Measurements from ENCODE around the gene UACA. TPM values are rescaled to one million over a fixed set of nuclear protein-coding genes. Genes with fewer than 3 reads are reported as not detected.

Gene UACA
- total and polyA plus RNA-seq, 2 donors: 11.0 to 23.8 TPM

DNA sequence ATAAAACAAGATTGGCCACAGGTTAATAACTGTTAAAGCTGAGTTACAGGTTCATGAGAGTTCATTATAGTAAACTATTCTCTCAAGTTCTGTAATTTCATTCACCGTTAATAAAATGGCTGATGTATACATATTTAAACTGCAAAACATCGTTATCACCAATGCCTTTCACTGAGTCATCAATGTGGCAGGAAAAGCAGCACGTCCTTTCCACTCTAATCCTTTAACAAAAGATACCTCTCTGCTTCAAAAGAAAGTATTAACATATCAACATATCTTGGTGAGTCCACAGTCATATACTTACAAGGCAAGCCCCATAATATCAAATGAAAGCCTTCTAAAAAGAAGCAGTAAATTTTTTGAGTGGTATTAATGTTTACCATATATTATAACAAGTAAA lies 54.5 kb downstream of the UACA start:
- H3K4me3 ChIP-seq (ENCODE audit: low read length in 2 of 2): no peak overlapping the region
- H3K36me3 ChIP-seq (ENCODE audit: control insufficient read depth in 2 of 2, insufficient read depth in 2 of 2, low read length in 1 of 2): no peaks in the 10 kb centered on the region
- no peaks in the 10 kb centered on the region for H3K4me1 ChIP-seq (ENCODE audit: control insufficient read depth in 2 of 2, insufficient read depth in 2 of 2, low read length in 2 of 2)
- no peak overlapping the region for H3K27ac ChIP-seq (ENCODE audit: low read depth in 1 of 2, low read length in 1 of 2)
- peaks cover 0 to 5% of the 10 kb centered on the region in 2 donors for H3K27me3 ChIP-seq (ENCODE audit: control insufficient read depth in 2 of 2, insufficient read depth in 1 of 2, low read length in 1 of 2)
- H3K9me3 ChIP-seq (ENCODE audit: control insufficient read depth in 2 of 2, insufficient read depth in 1 of 2, low read length in 1 of 2): no peaks in the 10 kb centered on the region
- DNase-seq (ENCODE audit: low read depth in 6 of 9, low spot score in 9 of 9): no peak
- WGBS: 85% methylated on average over 3 of the region's 3 CpGs

DNA sequence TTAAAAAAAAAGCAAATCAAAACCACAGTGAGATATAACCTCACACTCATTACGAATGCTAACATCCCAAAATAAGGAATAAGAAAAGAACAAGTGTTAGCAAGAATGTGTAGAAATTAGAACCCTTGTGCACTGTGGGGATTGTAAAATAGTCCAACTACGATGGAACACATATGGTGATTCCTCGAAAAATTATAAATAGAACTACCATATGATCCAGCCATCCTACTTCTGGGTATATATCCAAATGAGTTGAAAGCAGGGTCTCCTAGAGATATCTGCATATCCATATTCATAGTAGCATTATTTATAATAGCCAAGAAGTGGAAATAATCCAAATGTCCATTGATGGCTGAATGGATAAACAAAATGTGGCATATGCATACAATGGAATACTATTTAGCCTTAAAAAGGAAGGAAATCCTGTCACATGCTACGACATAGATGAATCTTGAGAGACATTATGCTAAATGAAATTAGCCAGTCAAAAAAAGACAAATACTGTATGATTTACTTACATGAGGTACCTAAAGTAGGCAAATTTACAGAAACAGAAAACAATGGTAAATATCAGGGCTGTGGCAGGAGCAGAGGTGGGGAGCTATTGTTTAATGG lies 55.6 kb downstream of the UACA start:
- H3K27me3 ChIP-seq (ENCODE audit: control insufficient read depth in 2 of 2, insufficient read depth in 1 of 2, low read length in 1 of 2): peaks cover 0 to under 1% of the 10 kb centered on the region in 2 donors
- H3K4me1 ChIP-seq (ENCODE audit: control insufficient read depth in 2 of 2, insufficient read depth in 2 of 2, low read length in 2 of 2): no peaks in the 10 kb centered on the region
- no peaks in the 10 kb centered on the region for H3K9me3 ChIP-seq (ENCODE audit: control insufficient read depth in 2 of 2, insufficient read depth in 1 of 2, low read length in 1 of 2)
- no peaks in the 10 kb centered on the region for H3K36me3 ChIP-seq (ENCODE audit: control insufficient read depth in 2 of 2, insufficient read depth in 2 of 2, low read length in 1 of 2)
- H3K4me3 ChIP-seq (ENCODE audit: low read length in 2 of 2): no peak overlapping the region
- 96% methylated on average over 4 of the region's 4 CpGs for WGBS
- DNase-seq (ENCODE audit: low read depth in 6 of 9, low spot score in 9 of 9): no peak
- H3K27ac ChIP-seq (ENCODE audit: low read depth in 1 of 2, low read length in 1 of 2): no peak overlapping the region

DNA sequence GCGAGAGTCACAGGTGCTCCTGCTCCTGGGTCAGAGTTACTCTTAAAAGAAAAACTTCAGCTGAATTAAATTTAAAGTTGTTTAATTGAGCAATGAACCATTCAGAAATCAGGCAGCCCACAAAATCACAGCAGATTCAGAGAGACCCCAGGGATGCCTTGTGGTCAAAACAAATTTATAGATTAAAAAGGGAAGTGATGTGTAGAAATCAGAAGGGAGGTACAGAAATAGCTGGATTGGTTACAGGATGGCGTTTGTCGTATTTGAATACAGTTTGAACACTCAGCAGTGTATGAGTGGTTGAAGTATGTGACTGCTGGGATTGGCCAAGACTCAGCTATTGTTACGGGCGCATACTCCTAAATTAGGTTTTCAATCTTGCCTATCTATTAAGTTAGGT lies 58.6 kb downstream of the UACA start:
- whole genome bisulfite sequencing: 94% methylated on average over 5 of the region's 5 CpGs
- no peaks in the 10 kb centered on the region for H3K9me3 ChIP-seq (ENCODE audit: control insufficient read depth in 2 of 2, insufficient read depth in 1 of 2, low read length in 1 of 2)

DNA sequence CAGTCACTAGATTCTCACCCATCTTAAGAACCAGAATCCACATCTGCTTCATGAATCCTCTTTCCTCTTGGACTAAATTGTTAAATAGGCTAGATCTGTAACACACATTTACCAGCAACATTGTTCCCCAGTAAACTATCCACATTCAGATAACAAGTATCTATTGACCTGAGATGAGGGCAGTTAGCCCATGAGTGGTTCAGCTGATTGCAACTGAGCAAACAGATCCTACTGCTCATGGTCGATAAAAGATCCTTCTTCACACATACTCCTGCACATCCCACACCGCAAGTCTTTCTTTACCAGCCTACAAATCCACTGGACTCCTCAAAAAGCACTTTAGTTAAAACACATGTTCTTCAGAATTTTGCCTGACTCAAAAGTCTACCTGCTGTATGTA lies 59.2 kb downstream of the UACA start:
- Histone ChIP-seq H3K27ac (ENCODE audit: low read depth in 1 of 2, low read length in 1 of 2) (no peak overlapping the region), H3K9me3 (ENCODE audit: control insufficient read depth in 2 of 2, insufficient read depth in 1 of 2, low read length in 1 of 2) (no peaks in the 10 kb centered on the region), H3K27me3 (ENCODE audit: control insufficient read depth in 2 of 2, insufficient read depth in 1 of 2, low read length in 1 of 2) (peaks cover 0 to 2% of the 10 kb centered on the region in 2 donors), H3K4me3 (ENCODE audit: low read length in 2 of 2) (no peak overlapping the region), H3K4me1 (ENCODE audit: control insufficient read depth in 2 of 2, insufficient read depth in 2 of 2, low read length in 2 of 2) (no peaks in the 10 kb centered on the region), H3K36me3 (ENCODE audit: control insufficient read depth in 2 of 2, insufficient read depth in 2 of 2, low read length in 1 of 2) (no peaks in the 10 kb centered on the region)
- no peak for DNase-seq (ENCODE audit: low read depth in 6 of 9, low spot score in 9 of 9)
- WGBS: 96% methylated on average over 2 of the region's 2 CpGs

More for the DNA sequence above, 58.6 kb downstream of the UACA start:
- H3K27ac ChIP-seq (ENCODE audit: low read depth in 1 of 2, low read length in 1 of 2): no peak overlapping the region
- H3K27me3 ChIP-seq (ENCODE audit: control insufficient read depth in 2 of 2, insufficient read depth in 1 of 2, low read length in 1 of 2): peaks cover 0 to 2% of the 10 kb centered on the region in 2 donors
- H3K4me1 ChIP-seq (ENCODE audit: control insufficient read depth in 2 of 2, insufficient read depth in 2 of 2, low read length in 2 of 2): no peaks in the 10 kb centered on the region
- H3K4me3 ChIP-seq (ENCODE audit: low read length in 2 of 2): no peak overlapping the region
- no peaks in the 10 kb centered on the region for H3K36me3 ChIP-seq (ENCODE audit: control insufficient read depth in 2 of 2, insufficient read depth in 2 of 2, low read length in 1 of 2)
- no peak for DNase-seq (ENCODE audit: low read depth in 6 of 9, low spot score in 9 of 9)

DNA sequence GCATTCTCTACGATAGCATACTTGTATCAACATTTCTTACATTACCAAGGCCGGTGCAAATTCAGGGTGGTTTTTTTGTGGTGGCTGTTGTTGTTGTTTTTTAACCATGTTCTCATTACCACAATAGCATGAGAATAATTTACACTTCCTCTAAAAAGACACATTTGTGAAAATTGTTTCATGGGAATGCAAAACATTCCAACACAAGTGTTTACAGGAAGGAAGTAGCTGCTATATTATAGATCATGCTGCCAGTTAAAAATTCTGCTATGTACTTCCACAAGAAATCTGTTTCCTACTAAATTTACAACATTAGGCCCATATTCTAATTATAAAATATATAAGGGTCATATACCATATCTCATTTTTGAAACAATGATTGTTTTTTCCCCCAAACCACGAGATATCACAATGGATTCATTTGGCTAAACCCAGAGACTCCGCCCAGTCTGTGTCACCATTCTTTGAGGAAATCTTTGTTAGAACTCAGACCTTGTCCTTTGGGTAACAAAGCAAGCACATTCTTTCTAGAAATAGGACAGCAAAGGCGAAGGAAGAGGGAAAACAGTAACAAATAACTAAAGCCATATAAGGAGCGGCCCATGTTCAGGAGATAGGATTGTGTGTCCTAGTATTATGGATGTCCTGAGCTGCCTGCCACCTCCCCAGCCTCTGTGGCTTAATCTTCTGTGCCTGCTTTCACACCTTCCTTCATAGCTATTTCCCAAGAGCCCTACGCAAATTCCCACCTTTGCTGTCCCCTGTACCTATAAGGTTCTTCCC lies 60.1 kb downstream of the UACA start:
- Histone ChIP-seq H3K9me3 (ENCODE audit: control insufficient read depth in 2 of 2, insufficient read depth in 1 of 2, low read length in 1 of 2) (no peaks in the 10 kb centered on the region), H3K27ac (ENCODE audit: low read depth in 1 of 2, low read length in 1 of 2) (no peak overlapping the region), H3K27me3 (ENCODE audit: control insufficient read depth in 2 of 2, insufficient read depth in 1 of 2, low read length in 1 of 2) (peaks cover 0 to 2% of the 10 kb centered on the region in 2 donors), H3K36me3 (ENCODE audit: control insufficient read depth in 2 of 2, insufficient read depth in 2 of 2, low read length in 1 of 2) (no peaks in the 10 kb centered on the region), H3K4me1 (ENCODE audit: control insufficient read depth in 2 of 2, insufficient read depth in 2 of 2, low read length in 2 of 2) (no peaks in the 10 kb centered on the region), H3K4me3 (ENCODE audit: low read length in 2 of 2) (no peak overlapping the region)
- no peak for DNase-seq (ENCODE audit: low read depth in 6 of 9, low spot score in 9 of 9)
- 90% methylated on average over 7 of the region's 7 CpGs for WGBS

- no peak overlapping the region for H3K4me3 ChIP-seq (ENCODE audit: low read length in 2 of 2)
- H3K27ac ChIP-seq (ENCODE audit: low read depth in 1 of 2, low read length in 1 of 2): no peak overlapping the region
- no peaks in the 10 kb centered on the region for H3K36me3 ChIP-seq (ENCODE audit: control insufficient read depth in 2 of 2, insufficient read depth in 2 of 2, low read length in 1 of 2)
- H3K4me1 ChIP-seq (ENCODE audit: control insufficient read depth in 2 of 2, insufficient read depth in 2 of 2, low read length in 2 of 2): no peaks in the 10 kb centered on the region
- H3K9me3 ChIP-seq (ENCODE audit: control insufficient read depth in 2 of 2, insufficient read depth in 1 of 2, low read length in 1 of 2): no peaks in the 10 kb centered on the region
- peaks cover 0 to 2% of the 10 kb centered on the region in 2 donors for H3K27me3 ChIP-seq (ENCODE audit: control insufficient read depth in 2 of 2, insufficient read depth in 1 of 2, low read length in 1 of 2)
- WGBS: 91% methylated on average over 2 of the region's 2 CpGs
- DNase-seq (ENCODE audit: low read depth in 6 of 9, low spot score in 9 of 9): no peak
Measured at GRCh38 chr15:70702584-70702983, 60.8 kb downstream of the UACA start.

DNA sequence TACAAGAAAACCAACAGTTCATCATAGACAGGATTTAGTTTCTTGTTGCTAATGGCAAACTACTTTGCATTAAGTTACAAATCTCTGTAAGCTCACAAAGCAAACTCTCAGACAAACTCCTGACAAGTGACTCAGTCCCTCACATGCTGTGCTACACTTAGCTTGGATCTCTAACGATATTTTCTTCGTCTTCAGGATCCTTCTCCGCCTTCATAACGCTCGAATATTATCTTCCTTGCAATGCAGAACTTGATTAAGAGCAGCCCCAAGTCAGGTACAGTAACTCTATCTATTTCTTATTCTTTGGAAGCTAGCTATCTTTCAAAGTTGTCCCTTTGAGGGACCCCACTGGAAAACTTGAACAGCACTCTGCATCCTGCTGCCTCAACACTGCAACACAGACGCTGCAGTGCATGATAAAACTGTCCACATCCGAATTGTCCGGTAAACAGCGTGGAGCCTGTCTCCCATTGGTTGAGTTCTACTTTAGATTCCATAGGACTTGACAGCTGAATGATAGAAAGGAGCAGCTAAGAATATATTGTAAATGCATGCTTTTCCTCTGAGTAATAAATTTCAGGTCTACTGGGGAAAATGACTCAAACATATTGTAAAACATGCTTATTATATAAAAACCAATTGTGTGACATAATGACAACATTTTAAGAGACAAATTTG lies 61.3 kb downstream of the UACA start:
- Histone ChIP-seq H3K4me3 (ENCODE audit: low read length in 2 of 2) (no peak overlapping the region), H3K27ac (ENCODE audit: low read depth in 1 of 2, low read length in 1 of 2) (peak overlapping the region in 1 of 2 donors; percentile 33), H3K27me3 (ENCODE audit: control insufficient read depth in 2 of 2, insufficient read depth in 1 of 2, low read length in 1 of 2) (peaks cover 0 to 2% of the 10 kb centered on the region in 2 donors), H3K4me1 (ENCODE audit: control insufficient read depth in 2 of 2, insufficient read depth in 2 of 2, low read length in 2 of 2) (no peaks in the 10 kb centered on the region), H3K36me3 (ENCODE audit: control insufficient read depth in 2 of 2, insufficient read depth in 2 of 2, low read length in 1 of 2) (no peaks in the 10 kb centered on the region), H3K9me3 (ENCODE audit: control insufficient read depth in 2 of 2, insufficient read depth in 1 of 2, low read length in 1 of 2) (no peaks in the 10 kb centered on the region)
- WGBS: 94% methylated on average over 9 of the region's 9 CpGs
- no peak for DNase-seq (ENCODE audit: low read depth in 6 of 9, low spot score in 9 of 9)

DNA sequence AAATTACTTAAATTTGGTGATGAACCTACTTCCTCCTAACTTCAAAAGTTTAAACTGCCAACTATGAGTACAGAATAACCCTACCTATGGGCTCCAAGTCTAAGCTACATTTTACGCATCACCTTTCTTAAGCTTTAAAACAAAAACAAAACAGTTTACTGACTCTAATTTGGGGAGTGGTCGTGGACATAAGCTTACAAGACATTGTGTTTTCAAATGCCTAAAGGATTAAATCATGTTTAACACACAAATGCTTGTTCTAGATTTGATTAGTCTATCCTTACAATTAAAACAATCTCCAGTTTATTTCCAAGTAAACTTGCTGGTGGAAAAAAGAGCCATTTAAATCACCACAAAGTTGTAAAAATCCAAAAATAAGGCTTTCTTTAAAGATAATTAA lies 62.2 kb downstream of the UACA start:
- Histone ChIP-seq H3K27me3 (ENCODE audit: control insufficient read depth in 2 of 2, insufficient read depth in 1 of 2, low read length in 1 of 2) (peaks cover 0 to 2% of the 10 kb centered on the region in 2 donors), H3K36me3 (ENCODE audit: control insufficient read depth in 2 of 2, insufficient read depth in 2 of 2, low read length in 1 of 2) (no peaks in the 10 kb centered on the region), H3K9me3 (ENCODE audit: control insufficient read depth in 2 of 2, insufficient read depth in 1 of 2, low read length in 1 of 2) (no peaks in the 10 kb centered on the region), H3K4me3 (ENCODE audit: low read length in 2 of 2) (no peak overlapping the region), H3K27ac (ENCODE audit: low read depth in 1 of 2, low read length in 1 of 2) (no peak overlapping the region), H3K4me1 (ENCODE audit: control insufficient read depth in 2 of 2, insufficient read depth in 2 of 2, low read length in 2 of 2) (no peaks in the 10 kb centered on the region)
- WGBS: 88% methylated on average over 2 of the region's 2 CpGs
- DNase-seq (ENCODE audit: low read depth in 6 of 9, low spot score in 9 of 9): no peak

DNA sequence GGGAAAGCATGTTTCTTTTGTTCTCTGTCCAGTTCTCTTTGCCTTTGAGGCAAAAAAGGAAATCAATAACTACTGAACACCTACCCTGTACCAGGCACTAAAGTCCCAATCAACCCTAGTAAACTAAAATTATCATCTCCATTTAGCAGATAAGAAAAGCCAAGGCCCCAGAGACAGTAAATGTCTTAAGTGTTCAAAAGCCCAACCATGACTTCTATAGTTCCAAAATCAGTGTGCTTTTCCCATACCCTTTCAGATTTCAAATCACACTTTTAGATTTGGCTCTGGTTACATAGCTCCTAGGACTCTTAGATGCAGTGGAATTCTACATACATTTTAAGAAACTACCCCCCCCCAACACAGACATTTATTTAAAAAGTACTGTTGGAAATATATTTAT lies 63.5 kb downstream of the UACA start:
- peaks cover 0 to 2% of the 10 kb centered on the region in 2 donors for H3K27me3 ChIP-seq (ENCODE audit: control insufficient read depth in 2 of 2, insufficient read depth in 1 of 2, low read length in 1 of 2)
- DNase-seq (ENCODE audit: low read depth in 6 of 9, low spot score in 9 of 9): no peak
- H3K36me3 ChIP-seq (ENCODE audit: control insufficient read depth in 2 of 2, insufficient read depth in 2 of 2, low read length in 1 of 2): no peaks in the 10 kb centered on the region
- H3K4me3 ChIP-seq (ENCODE audit: low read length in 2 of 2): no peak overlapping the region
- H3K27ac ChIP-seq (ENCODE audit: low read depth in 1 of 2, low read length in 1 of 2): no peak overlapping the region
- no peaks in the 10 kb centered on the region for H3K9me3 ChIP-seq (ENCODE audit: control insufficient read depth in 2 of 2, insufficient read depth in 1 of 2, low read length in 1 of 2)
- no peaks in the 10 kb centered on the region for H3K4me1 ChIP-seq (ENCODE audit: control insufficient read depth in 2 of 2, insufficient read depth in 2 of 2, low read length in 2 of 2)
